NCI-H146 treated with DMSO at 0.1 percent for 48 hours (cell line): Measurements from ENCODE around the gene KRTAP3-3.

Experiments used
- DNase-seq: peaks from one replicate; lab custom pipeline; 2025; ENCODE audit not compliant: unreplicated experiment; lab: John Stamatoyannopoulos, UW

KRTAP3-3 gene

GRCh38 chr17:40961591-40961990, 32.4 kb downstream of the KRTAP3-3 start:
- DNase-seq = no peak

- DNase-seq = no peak
Measured at GRCh38 chr17:40960144-40960543, 33.8 kb downstream of the KRTAP3-3 start.

- no peak for DNase-seq
Measured at GRCh38 chr17:40958086-40958953, 35.6 kb downstream of the KRTAP3-3 start.

GRCh38 chr17:40956401-40957254, 37.3 kb downstream of the KRTAP3-3 start:
- no peak for DNase-seq

GRCh38 chr17:40953881-40954280, 40.1 kb downstream of the KRTAP3-3 start:
- no peak for DNase-seq

- DNase-seq = no peak
Measured at GRCh38 chr17:40952661-40953060, 41.3 kb downstream of the KRTAP3-3 start.

- DNase-seq = no peak
Measured at GRCh38 chr17:40952154-40952553, 41.8 kb downstream of the KRTAP3-3 start.

- DNase-seq = no peak
Measured at GRCh38 chr17:40951011-40951622, 42.8 kb downstream of the KRTAP3-3 start.

GRCh38 chr17:40950176-40950575, 43.8 kb downstream of the KRTAP3-3 start:
- peak; percentile 26 for DNase-seq

- peak; percentile 63 for DNase-seq
Measured at GRCh38 chr17:40949418-40949817, 44.5 kb downstream of the KRTAP3-3 start.

GRCh38 chr17:40947929-40948328, 46.0 kb downstream of the KRTAP3-3 start:
- DNase-seq = no peak

GRCh38 chr17:40945414-40945813, 48.5 kb downstream of the KRTAP3-3 start:
- DNase-seq = no peak

GRCh38 chr17:40944531-40944930, 49.4 kb downstream of the KRTAP3-3 start:
- DNase-seq = no peak
